HCT116 (cell line): ENCODE measurements around the gene ZSWIM3. TPM values are rescaled to one million over a fixed set of nuclear protein-coding genes. Genes with fewer than 3 reads are reported as not detected.

Experiments used
- ATAC-seq: fragments of 200-7000 bp; cut with Tn5 transposase; 2 replicates; pipeline ENCODE4 v1.9.1; 2020; ENCODE audit warnings: mild to moderate bottlenecking, moderate library complexity
- BruUV-seq: library from RNA; stranded (reverse); fragments of 400-500 nt; replicated peaks from 2 replicates; lab custom pipeline; 2021; lab: Mats Ljungman, UMichigan
- CTCF ChIA-PET: fragments of 300-600 bp; sonication (Branson Sonifier 250); formaldehyde crosslinking; loops from one replicate; lab custom pipeline; 2021; ENCODE audit warnings: antibody characterized with exemption; lab: Charles Lee
- POLR2A ChIA-PET: fragments of 300-600, 350-600 bp; sonication (Branson Sonifier 250); formaldehyde crosslinking; loops from one replicate; lab custom pipeline; 2021; ENCODE audit warnings: antibody characterized with exemption; lab: Charles Lee
- RAD21 ChIA-PET, 2 experiments: fragments of 300-600 bp; sonication (Branson Sonifier 250); formaldehyde crosslinking; loops; one replicate each; lab custom pipeline; 2023; ENCODE audit warnings: low total read pairs in 2 of 2; ENCODE audit not compliant: uncharacterized antibody in 2 of 2, unreplicated experiment in 2 of 2, low non-redundant PET in 1 of 2; lab: Charles Lee
- DNase-seq: peaks from one replicate; pipeline ENCODE4 v3.0.0-alpha.2; 2010; ENCODE audit warnings: low read depth, low spot score
- H2AFZ ChIP-seq: fragments of 200-600 bp; shearing (Covaris generic), sonication (generic); 2 replicates; pipeline ENCODE4 v1.6.1; 2017; ENCODE audit warnings: low read depth, mixed run types, mixed read lengths, antibody characterized with exemption, low read length; ENCODE audit not compliant: poor library complexity, severe bottlenecking
- H3K27ac ChIP-seq: 2 replicates; pipeline ENCODE4 v1.5.1; 2012; ENCODE audit warnings: low read depth, low read length
- H3K27me3 ChIP-seq: fragments of 200-600 bp; sonication (generic); 2 replicates; pipeline ENCODE4 v1.6.1; 2016; ENCODE audit warnings: mixed run types, low read length, mixed read lengths; ENCODE audit not compliant: insufficient read depth
- H3K36me3 ChIP-seq, 2 experiments: fragments of 200-500 bp in 1 of 2; fragments of 200-600 bp in 1 of 2; sonication (Bioruptor generic) in 1 of 2; sonication (generic) in 1 of 2; 2 replicates each; pipeline versions ENCODE4 v1.5.1 to v1.6.1; 2014 to 2016; ENCODE audit warnings: low read length in 2 of 2, inconsistent platforms in 1 of 2, mixed read lengths in 1 of 2, mixed run types in 1 of 2; ENCODE audit not compliant: insufficient read depth in 2 of 2, control insufficient read depth in 1 of 2
- H3K4me1 ChIP-seq, 2 experiments: fragments of 200-600 bp in 1 of 2; sonication (generic) in 1 of 2; 2 replicates each; pipeline versions ENCODE4 v1.5.1 to v1.6.1; 2012 to 2017; ENCODE audit warnings: low read length in 2 of 2, inconsistent platforms in 1 of 2, mild to moderate bottlenecking in 1 of 2, mixed read lengths in 1 of 2, mixed run types in 1 of 2, moderate library complexity in 1 of 2; ENCODE audit not compliant: insufficient read depth in 2 of 2, control insufficient read depth in 1 of 2
- H3K4me2 ChIP-seq: fragments of 200-600 bp; sonication (generic); 2 replicates; pipeline ENCODE4 v1.6.1; 2017; ENCODE audit warnings: mixed run types, low read length, mixed read lengths
- H3K4me3 ChIP-seq, 2 experiments: fragments of 200-600 bp in 1 of 2; sonication (generic) in 1 of 2; replicated peaks in 1 of 2; 2 replicates each; pipeline ENCODE4 v1.5.1; 2011 to 2016; ENCODE audit warnings: low read length in 2 of 2, control low read depth in 1 of 2, low read depth in 1 of 2, mild to moderate bottlenecking in 1 of 2, mixed read lengths in 1 of 2, mixed run types in 1 of 2
- H3K79me2 ChIP-seq: fragments of 200-600 bp; sonication (generic); 2 replicates; pipeline ENCODE4 v1.6.1; 2017; ENCODE audit warnings: mild to moderate bottlenecking, mixed run types, low read length, moderate library complexity, mixed read lengths; ENCODE audit not compliant: insufficient read depth
- H3K9ac ChIP-seq: fragments of 200-600 bp; sonication (generic); 2 replicates; pipeline ENCODE4 v1.6.1; 2016; ENCODE audit warnings: low read length, mixed read lengths
- H3K9me2 ChIP-seq: fragments of 200-600 bp; sonication (generic), shearing (Covaris generic); 2 replicates; pipeline ENCODE4 v1.6.1; 2017; ENCODE audit warnings: mixed run types, mild to moderate bottlenecking, moderate library complexity; ENCODE audit not compliant: insufficient read depth
- H3K9me3 ChIP-seq, 2 experiments: fragments of 200-500 bp in 1 of 2; fragments of 200-600 bp in 1 of 2; sonication (Bioruptor generic) in 1 of 2; sonication (generic) in 1 of 2; 2 replicates each; pipeline ENCODE4 v1.6.1; 2014 to 2017; ENCODE audit warnings: low read length in 2 of 2, mixed read lengths in 2 of 2, inconsistent platforms in 1 of 2, low read depth in 1 of 2, mild to moderate bottlenecking in 1 of 2, mixed run types in 1 of 2, moderate library complexity in 1 of 2; ENCODE audit not compliant: control insufficient read depth in 1 of 2, insufficient read depth in 1 of 2
- H4K20me1 ChIP-seq: fragments of 200-600 bp; sonication (generic), shearing (Covaris generic); 2 replicates; pipeline ENCODE4 v1.6.1; 2017; ENCODE audit warnings: mixed run types, mild to moderate bottlenecking, moderate library complexity; ENCODE audit not compliant: insufficient read depth
- CEBPB ChIP-seq: IDR thresholded peaks from 2 replicates; pipeline ENCODE4 v1.6.1; 2012; ENCODE audit warnings: low read depth
- EGR1 ChIP-seq: IDR thresholded peaks from 2 replicates; pipeline ENCODE4 v1.6.1; 2012; ENCODE audit warnings: low read depth
- ELF1 ChIP-seq: IDR thresholded peaks from 2 replicates; pipeline ENCODE4 v1.6.1; 2012; ENCODE audit warnings: low read depth, borderline replicate concordance
- EZH2 ChIP-seq: fragments of 200-600 bp; sonication (generic); IDR thresholded peaks from 2 replicates; pipeline ENCODE4 v1.6.1; 2017; ENCODE audit warnings: antibody characterized with exemption, mixed run types
- EZH2phosphoT487 ChIP-seq: fragments of 200-600 bp; IDR thresholded peaks from 2 replicates; pipeline ENCODE4 v1.6.1; 2018; ENCODE audit warnings: antibody characterized with exemption, borderline replicate concordance
- FOSL1 ChIP-seq: IDR thresholded peaks from 2 replicates; pipeline ENCODE4 v1.6.1; 2012; ENCODE audit warnings: low read depth
- JUND ChIP-seq: IDR thresholded peaks from 2 replicates; pipeline ENCODE4 v1.6.1; 2012
- MAX ChIP-seq: IDR thresholded peaks from 2 replicates; pipeline ENCODE4 v1.6.1; 2012
- POLR2A ChIP-seq: IDR thresholded peaks from 2 replicates; pipeline ENCODE4 v1.7.0; 2011; ENCODE audit warnings: borderline replicate concordance; ENCODE audit not compliant: insufficient read depth, insufficient read length; ENCODE audit errors: extremely low read depth
- POLR2AphosphoS5 ChIP-seq: IDR thresholded peaks from 2 replicates; pipeline ENCODE4 v1.6.1; 2011; ENCODE audit warnings: mild to moderate bottlenecking, low read depth, low read length, moderate library complexity
- SIN3A ChIP-seq: IDR thresholded peaks from 2 replicates; pipeline ENCODE4 v1.6.1; 2012; ENCODE audit warnings: low read depth
- SP1 ChIP-seq: IDR thresholded peaks from 2 replicates; pipeline ENCODE4 v1.6.1; 2012; ENCODE audit warnings: low read depth
- SRF ChIP-seq: IDR thresholded peaks from 2 replicates; pipeline ENCODE4 v1.6.1; 2012; ENCODE audit warnings: low read depth
- YY1 ChIP-seq: IDR thresholded peaks from 2 replicates; pipeline ENCODE4 v1.6.1; 2011; ENCODE audit warnings: low read length, low read depth, moderate library complexity, mild to moderate bottlenecking; ENCODE audit not compliant: insufficient replicate concordance; ENCODE audit errors: extremely low read depth
- ZNF274 ChIP-seq: fragments of 200-500 bp; sonication (Bioruptor generic); IDR thresholded peaks from 2 replicates; pipeline ENCODE4 v1.6.1; 2014; ENCODE audit warnings: mild to moderate bottlenecking, low read depth, low read length, inconsistent platforms
- intact Hi-C: fragments of 100-400 bp; cut with micrococcal nuclease; formaldehyde crosslinking; loops from 2 replicates; pipeline ENCODE4 v1.10.0; 2022
- total RNA-seq: library from RNA; stranded (reverse); gene quantifications from one replicate; pipeline ENCODE4 v1.2.1, GENCODE V29; 2021; ENCODE audit not compliant: unreplicated experiment
- TF ChIP-seq, protein P1 (sequence below), 3 experiments: fragments of 200-600 bp in 1 of 3; sonication (generic) in 1 of 3; IDR thresholded peaks in 2 of 3; conservative IDR thresholded peaks in 1 of 3; 2 replicates each; pipeline ENCODE4 v1.5.1; 2012 to 2017; ENCODE audit warnings: low read depth in 2 of 3, low read length in 2 of 3, antibody characterized with exemption in 1 of 3, borderline replicate concordance in 1 of 3, control low read depth in 1 of 3, mild to moderate bottlenecking in 1 of 3, mixed read lengths in 1 of 3, mixed run types in 1 of 3, moderate library complexity in 1 of 3; ENCODE audit not compliant: insufficient read depth in 1 of 3
- TF ChIP-seq, protein P2 (sequence below): IDR thresholded peaks from 2 replicates; pipeline ENCODE4 v1.6.1; 2012; ENCODE audit warnings: low read depth
- TF ChIP-seq, protein P3 (sequence below): IDR thresholded peaks from 2 replicates; pipeline ENCODE4 v1.6.1; 2012

Gene ZSWIM3
- total RNA-seq, 1 experiment from 2014 or later = 1.8 TPM

GRCh38 chr20:45880988-45881788 lies 23.8 kb downstream of the ZSWIM3 start, which contains the start of gene ZSWIM1:
TSS of gene ZSWIM1 (plus strand) at chr20:45881227. CDS start at chr20:45882593, 1,366 bp downstream.
- no peaks in the 10 kb centered on the region for H3K9me3 ChIP-seq

More at GRCh38 chr20:45880988-45881788, 23.8 kb downstream of the ZSWIM3 start, which contains the start of gene ZSWIM1:
- Histone ChIP-seq H3K9ac (peak within 1 kb of the TSS; percentile 79), H3K4me2 (peak within 1 kb of the TSS; percentile 76), H2AFZ (no peak within 1 kb of the TSS), H3K4me3 (peak within 1 kb of the TSS; percentile 75 to 88), H4K20me1 (no peaks in the 10 kb centered on the region), H3K27me3 (no peaks in the 10 kb centered on the region), H3K79me2 (peaks cover 19% of the 10 kb centered on the region), H3K9me2 (no peaks in the 10 kb centered on the region), H3K4me1 (peaks cover 16 to 27% of the 10 kb centered on the region in 2 experiments), H3K36me3 (peaks cover 8 to 18% of the 10 kb centered on the region in 2 experiments; a peak in 2 of 4 replicates), H3K27ac (peak within 1 kb of the TSS; percentile 28)
- CTCF ChIA-PET = interaction anchor here (0.8 to 1.6 kb wide), 2 partner anchors 23 to 88 kb away, joined by 3 to 5 read pairs; partner anchors contain the start of genes ACOT8 and ZSWIM3
- ATAC-seq (peak; percentile 96), DNase-seq (peak; percentile 98)
- RAD21 ChIA-PET = no interaction called here
- no peak for TF ChIP-seq JUND
- no peak for TF ChIP-seq ZNF274
- TF ChIP-seq ELF1 = no peak
- TF ChIP-seq MAX = no peak
- no peak for TF ChIP-seq SIN3A
- TF ChIP-seq, protein P1, sequence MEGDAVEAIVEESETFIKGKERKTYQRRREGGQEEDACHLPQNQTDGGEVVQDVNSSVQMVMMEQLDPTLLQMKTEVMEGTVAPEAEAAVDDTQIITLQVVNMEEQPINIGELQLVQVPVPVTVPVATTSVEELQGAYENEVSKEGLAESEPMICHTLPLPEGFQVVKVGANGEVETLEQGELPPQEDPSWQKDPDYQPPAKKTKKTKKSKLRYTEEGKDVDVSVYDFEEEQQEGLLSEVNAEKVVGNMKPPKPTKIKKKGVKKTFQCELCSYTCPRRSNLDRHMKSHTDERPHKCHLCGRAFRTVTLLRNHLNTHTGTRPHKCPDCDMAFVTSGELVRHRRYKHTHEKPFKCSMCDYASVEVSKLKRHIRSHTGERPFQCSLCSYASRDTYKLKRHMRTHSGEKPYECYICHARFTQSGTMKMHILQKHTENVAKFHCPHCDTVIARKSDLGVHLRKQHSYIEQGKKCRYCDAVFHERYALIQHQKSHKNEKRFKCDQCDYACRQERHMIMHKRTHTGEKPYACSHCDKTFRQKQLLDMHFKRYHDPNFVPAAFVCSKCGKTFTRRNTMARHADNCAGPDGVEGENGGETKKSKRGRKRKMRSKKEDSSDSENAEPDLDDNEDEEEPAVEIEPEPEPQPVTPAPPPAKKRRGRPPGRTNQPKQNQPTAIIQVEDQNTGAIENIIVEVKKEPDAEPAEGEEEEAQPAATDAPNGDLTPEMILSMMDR (IDR thresholded peaks at IDR 0.05 in 2 of 3, conservative IDR thresholded peaks at IDR 0.05 in 1 of 3; ENCODE audit: borderline replicate concordance in 1 of 3, insufficient read depth in 1 of 3, low read depth in 2 of 3, low read length in 2 of 3) = no peak
- no peak for TF ChIP-seq SRF
- TF ChIP-seq EZH2phosphoT487 = no peak
- peak; percentile 89 for TF ChIP-seq POLR2A
- TF ChIP-seq FOSL1 = no peak
- TF ChIP-seq YY1 = peak; percentile 92
- no peak for TF ChIP-seq EGR1
- TF ChIP-seq, protein P2, sequence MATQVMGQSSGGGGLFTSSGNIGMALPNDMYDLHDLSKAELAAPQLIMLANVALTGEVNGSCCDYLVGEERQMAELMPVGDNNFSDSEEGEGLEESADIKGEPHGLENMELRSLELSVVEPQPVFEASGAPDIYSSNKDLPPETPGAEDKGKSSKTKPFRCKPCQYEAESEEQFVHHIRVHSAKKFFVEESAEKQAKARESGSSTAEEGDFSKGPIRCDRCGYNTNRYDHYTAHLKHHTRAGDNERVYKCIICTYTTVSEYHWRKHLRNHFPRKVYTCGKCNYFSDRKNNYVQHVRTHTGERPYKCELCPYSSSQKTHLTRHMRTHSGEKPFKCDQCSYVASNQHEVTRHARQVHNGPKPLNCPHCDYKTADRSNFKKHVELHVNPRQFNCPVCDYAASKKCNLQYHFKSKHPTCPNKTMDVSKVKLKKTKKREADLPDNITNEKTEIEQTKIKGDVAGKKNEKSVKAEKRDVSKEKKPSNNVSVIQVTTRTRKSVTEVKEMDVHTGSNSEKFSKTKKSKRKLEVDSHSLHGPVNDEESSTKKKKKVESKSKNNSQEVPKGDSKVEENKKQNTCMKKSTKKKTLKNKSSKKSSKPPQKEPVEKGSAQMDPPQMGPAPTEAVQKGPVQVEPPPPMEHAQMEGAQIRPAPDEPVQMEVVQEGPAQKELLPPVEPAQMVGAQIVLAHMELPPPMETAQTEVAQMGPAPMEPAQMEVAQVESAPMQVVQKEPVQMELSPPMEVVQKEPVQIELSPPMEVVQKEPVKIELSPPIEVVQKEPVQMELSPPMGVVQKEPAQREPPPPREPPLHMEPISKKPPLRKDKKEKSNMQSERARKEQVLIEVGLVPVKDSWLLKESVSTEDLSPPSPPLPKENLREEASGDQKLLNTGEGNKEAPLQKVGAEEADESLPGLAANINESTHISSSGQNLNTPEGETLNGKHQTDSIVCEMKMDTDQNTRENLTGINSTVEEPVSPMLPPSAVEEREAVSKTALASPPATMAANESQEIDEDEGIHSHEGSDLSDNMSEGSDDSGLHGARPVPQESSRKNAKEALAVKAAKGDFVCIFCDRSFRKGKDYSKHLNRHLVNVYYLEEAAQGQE = no peak
- TF ChIP-seq, protein P3, sequence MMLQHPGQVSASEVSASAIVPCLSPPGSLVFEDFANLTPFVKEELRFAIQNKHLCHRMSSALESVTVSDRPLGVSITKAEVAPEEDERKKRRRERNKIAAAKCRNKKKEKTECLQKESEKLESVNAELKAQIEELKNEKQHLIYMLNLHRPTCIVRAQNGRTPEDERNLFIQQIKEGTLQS = no peak
- TF ChIP-seq POLR2AphosphoS5 = peak; percentile 91
- no peak for TF ChIP-seq CEBPB
- no peak for TF ChIP-seq EZH2
- TF ChIP-seq SP1 = peak; percentile 99
- POLR2A ChIA-PET = interaction anchor here (0.7 to 2.3 kb wide), 6 partner anchors 9 to 136 kb away, joined by 3 to 8 read pairs (median 4); partner anchors contain the start of genes ACOT8, PCIF1 and ZSWIM3
- intact Hi-C loops = no loop called here
- BruUV-seq = TSS peak; percentile 76
